GM13977 (cell line): ENCODE measurements around the gene COPZ1.

Experiments
- DNase-seq: peaks from one replicate; pipeline ENCODE4 v3.0.0; 2012; ENCODE audit warnings: low spot score
- CTCF ChIP-seq: IDR thresholded peaks from 2 replicates; pipeline ENCODE4 v1.5.1; 2012; ENCODE audit warnings: mild to moderate bottlenecking, control low read depth; ENCODE audit not compliant: insufficient read depth; ENCODE audit errors: extremely low read depth, missing control alignments
- in situ Hi-C: fragments of 300-500 bp; cut with MboI; formaldehyde crosslinking; loops from one replicate; pipeline ENCODE4 v1.12.0; 2022; ENCODE audit warnings: low sequenced_read_pairs, low pct_unique_long_range_greater_than_20kb, mixed read lengths, inconsistent platforms; ENCODE audit not compliant: unreplicated experiment

COPZ1 gene

GRCh38 chr12:54298904-54299303, 26.0 kb upstream of the COPZ1 start:
- TF ChIP-seq CTCF, result no peak
- DNase-seq, result no peak
- in situ Hi-C loops, result loop anchor here (10.0 kb wide), 1 partner anchor 66 kb away; the partner anchor contains the start of gene GPR84

- no peak for TF ChIP-seq CTCF
Measured at GRCh38 chr12:54299515-54300224, 25.3 kb upstream of the COPZ1 start.

GRCh38 chr12:54300225-54300731, 24.7 kb upstream of the COPZ1 start:
- in situ Hi-C loops, result no loop called here
- DNase-seq, result no peak
- TF ChIP-seq CTCF, result no peak

More at GRCh38 chr12:54299515-54300224, 25.3 kb upstream of the COPZ1 start:
- DNase-seq, result no peak
- in situ Hi-C loops, result loop anchor here (10.0 kb wide), 1 partner anchor 65 kb away; the partner anchor contains the start of gene GPR84

- TF ChIP-seq CTCF, result no peak
- in situ Hi-C loops, result no loop called here
- peak; percentile 27 for DNase-seq
Measured at GRCh38 chr12:54300732-54301427, 24.1 kb upstream of the COPZ1 start, which contains the start of gene NFE2. NFE2 (minus strand) TSS chr12:54301015; CDS start chr12:54295248, 5,767 bp downstream.

- TF ChIP-seq CTCF, result no peak
- in situ Hi-C loops, result no loop called here
- no peak for DNase-seq
Measured at GRCh38 chr12:54301428-54302048, 23.4 kb upstream of the COPZ1 start.

GRCh38 chr12:54303640-54304039, 21.3 kb upstream of the COPZ1 start:
- in situ Hi-C loops, result no loop called here
- TF ChIP-seq CTCF, result no peak
- no peak for DNase-seq
